GM18499 (cell line): ENCODE results near the gene ADGRG4.
"Not testable (repeated sequence)": the region's sequence is repeated elsewhere in the genome, so short reads cannot be mapped to it uniquely, and the experiment has no call there.

Experiments
- ATAC-seq: cut with Tn5 transposase; IDR thresholded peaks from one replicate; pipeline ENCODE4 v1.9.1; 2021; ENCODE audit warnings: moderate number of reproducible peaks; ENCODE audit not compliant: insufficient read depth, unreplicated experiment

ADGRG4 gene

DNA sequence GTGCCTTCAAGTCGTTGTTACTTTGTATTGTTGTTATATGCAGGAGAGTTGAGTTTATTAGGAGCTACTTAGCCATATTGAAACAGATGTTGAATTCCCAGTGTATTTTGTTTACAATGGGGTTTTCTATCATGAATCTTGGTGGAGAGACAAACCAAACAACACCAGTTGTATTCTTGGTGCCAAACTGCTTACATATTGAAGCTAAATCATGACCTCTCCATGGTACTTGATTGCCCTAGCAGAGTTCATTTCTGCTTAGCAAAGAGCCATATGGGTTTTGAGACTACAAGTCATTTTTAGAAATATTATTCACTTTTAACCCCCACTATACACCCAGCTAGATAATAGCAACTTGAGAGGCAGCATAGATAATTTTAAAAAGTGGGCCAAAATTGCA, 85.4 kb downstream of the ADGRG4 start:
- no peak for ATAC-seq

DNA sequence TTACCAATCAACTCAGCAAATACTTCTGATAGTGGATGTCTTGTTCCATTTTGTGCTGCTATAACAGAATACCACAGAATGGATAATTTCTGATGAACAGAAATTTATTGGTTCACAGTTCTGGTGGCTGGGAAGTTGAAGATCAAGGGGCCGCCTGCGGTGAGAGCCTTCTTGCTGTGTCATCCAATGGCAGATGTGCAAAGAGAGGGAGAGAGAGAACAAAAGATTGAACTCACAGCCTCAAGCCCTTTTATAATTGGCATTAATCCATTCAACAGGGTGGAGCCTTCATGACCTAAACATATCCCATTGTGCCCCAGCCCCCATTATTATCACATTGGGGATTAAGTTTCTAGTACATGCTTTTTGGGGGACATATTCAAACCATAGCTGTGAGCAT, 86.1 kb downstream of the ADGRG4 start:
- no peak for ATAC-seq

DNA sequence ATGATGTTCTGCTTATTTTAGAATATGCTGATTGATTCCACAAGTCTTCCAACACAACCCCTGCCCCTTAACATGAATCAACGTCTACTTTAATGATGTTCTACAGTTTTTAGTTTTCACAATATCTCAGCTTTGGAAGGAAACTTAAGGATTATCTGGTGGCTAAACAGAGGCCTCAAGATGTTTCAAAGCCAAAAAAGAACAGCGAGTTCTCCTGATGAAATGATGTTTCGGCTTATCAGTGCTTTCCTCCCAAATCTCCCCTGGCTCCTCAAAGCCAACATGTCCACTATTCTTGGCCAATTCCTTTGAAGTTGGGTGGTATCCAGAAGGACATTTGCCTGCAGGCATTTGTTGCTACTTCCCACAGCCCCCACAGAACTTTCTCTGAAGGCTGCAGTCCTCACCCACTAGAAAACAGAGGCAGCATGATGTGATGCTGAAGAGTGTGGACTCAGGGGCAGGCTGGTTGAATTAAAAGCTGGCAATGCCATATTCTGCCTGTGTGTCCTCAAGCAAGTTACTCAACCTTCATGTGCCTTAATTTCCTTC, 87.3 kb downstream of the ADGRG4 start:
- no peak for ATAC-seq

DNA sequence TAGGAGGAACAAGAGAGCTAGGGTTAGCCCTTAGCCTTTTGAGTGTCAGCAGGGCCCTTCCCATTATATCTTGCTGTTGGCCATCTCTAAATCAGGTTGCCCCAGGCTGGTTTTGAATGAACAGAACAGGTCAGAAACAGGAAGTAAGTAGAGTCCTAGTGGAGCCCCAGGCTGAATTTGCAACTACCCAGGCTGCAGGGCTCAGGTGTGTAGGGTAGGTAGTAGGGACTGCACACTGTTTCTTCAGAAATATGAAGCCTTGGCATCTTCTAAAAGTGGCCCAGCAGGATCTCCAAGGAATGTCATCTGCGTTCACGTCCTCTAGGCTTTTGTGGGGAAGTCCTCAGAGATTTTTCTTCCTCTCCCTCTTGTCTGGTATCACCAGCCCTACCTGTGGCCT, 90.2 kb downstream of the ADGRG4 start:
- ATAC-seq: no peak

- ATAC-seq: no peak
Measured at GRCh38 chrX:136395271-136395670, 94.5 kb downstream of the ADGRG4 start.

DNA sequence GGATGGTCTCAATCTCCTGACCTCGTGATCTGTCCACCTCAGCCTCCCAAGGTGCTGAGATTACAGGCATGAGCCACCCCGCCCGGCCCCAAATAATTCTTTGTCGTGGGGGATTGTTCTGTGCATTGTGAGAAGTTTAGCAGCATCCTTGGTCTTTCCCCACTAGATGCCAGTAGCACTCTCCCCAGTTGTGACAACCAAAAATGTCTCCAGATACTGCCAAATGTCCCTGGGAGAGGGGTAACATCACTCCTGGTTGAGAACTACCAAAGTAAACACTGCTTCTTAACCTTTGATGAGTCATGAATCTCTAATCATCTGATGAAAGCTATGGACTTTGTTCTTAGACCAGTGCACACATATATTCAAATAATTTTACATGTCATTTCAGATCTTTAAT, 96.2 kb downstream of the ADGRG4 start:
- no peak for ATAC-seq

GRCh38 chrX:136405126-136405525, 104.4 kb downstream of the ADGRG4 start:
- no peak for ATAC-seq

GRCh38 chrX:136417806-136418205, 117.0 kb downstream of the ADGRG4 start:
- ATAC-seq: no peak

GRCh38 chrX:136421338-136421737, 120.6 kb downstream of the ADGRG4 start:
- ATAC-seq: no peak

GRCh38 chrX:136423724-136424123, 123.0 kb downstream of the ADGRG4 start:
- ATAC-seq: no peak

DNA sequence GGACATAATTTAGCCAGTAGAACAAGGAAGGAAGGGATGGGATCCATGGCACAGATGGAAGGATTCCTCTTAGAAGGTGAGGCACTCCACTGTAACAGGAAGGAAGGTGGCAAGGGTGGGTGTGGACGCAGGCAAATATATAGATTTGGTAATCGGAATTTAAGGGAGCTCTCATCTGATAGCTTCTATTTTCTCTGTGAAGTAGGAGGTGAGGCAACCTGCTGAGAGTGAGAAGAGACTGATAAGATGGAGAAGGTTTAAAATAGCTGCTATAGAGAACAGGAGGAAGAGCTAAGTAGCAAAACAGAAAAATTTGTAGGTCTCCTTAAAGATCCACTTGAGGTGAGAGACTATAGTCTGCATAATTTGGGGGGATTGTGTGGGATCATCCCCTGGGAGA, 125.2 kb downstream of the ADGRG4 start:
- ATAC-seq: no peak

- ATAC-seq: no peak
Measured at GRCh38 chrX:136431625-136432024, 130.9 kb downstream of the ADGRG4 start.

DNA sequence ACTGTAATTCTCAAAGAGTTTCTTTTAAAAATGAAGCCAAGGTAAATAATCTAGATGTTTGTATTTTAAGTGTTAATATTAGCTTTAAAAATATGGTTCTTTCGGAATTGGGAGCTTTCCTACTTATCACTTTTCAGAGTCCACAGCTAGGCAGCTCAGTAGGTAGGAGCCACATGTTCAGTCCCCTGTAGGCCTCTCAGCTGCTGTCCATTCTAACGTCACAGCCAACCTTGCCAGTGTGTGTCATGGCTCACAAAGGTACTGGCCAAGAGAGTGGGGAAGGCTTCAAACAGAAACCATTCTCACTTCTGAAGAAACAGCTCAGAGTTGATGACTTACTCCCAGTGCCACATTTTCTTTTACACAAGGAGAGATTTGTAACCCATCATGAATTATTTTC, 137.0 kb downstream of the ADGRG4 start:
- no peak for ATAC-seq

DNA sequence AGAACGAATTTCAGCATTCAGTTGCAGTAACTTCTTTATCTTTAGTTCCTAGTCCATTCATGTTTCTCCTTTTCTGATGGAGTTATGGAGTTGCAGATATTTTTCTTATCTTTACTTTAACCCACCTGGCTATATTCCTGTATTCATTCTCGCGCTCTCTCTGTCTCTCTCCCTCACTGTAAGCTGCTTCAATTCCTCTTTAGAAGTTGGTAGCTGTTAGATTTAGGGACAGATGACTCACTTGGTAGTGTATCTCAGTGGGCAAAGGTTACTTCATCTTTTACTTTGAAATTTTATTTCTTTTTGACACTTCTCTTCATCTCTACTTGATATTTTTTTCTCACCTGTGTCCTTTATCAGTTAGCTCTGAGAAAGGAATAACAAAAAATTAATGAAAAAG, 137.4 kb downstream of the ADGRG4 start:
- no peak for ATAC-seq

- not testable (repeated sequence) for ATAC-seq
Measured at GRCh38 chrX:136445674-136446073, 144.9 kb downstream of the ADGRG4 start.

DNA sequence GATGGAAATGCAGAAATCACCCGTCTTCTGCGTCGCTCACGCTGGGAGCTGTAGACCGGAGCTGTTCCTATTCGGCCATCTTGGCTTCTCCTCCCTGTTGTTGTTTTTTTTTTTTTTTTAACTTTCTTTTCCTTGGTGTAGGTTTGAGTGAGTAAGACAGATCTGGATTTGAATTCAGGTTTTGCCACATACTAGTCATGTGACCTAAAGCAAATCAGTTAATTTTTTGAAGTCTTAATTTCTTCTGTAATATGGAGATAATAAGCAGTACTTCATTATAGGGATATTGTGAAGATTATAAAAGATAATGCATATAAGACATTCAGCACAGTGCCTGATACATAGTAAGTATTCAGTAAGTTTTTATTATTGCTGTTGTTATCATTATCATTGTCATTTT, 145.4 kb downstream of the ADGRG4 start:
- ATAC-seq: no peak

DNA sequence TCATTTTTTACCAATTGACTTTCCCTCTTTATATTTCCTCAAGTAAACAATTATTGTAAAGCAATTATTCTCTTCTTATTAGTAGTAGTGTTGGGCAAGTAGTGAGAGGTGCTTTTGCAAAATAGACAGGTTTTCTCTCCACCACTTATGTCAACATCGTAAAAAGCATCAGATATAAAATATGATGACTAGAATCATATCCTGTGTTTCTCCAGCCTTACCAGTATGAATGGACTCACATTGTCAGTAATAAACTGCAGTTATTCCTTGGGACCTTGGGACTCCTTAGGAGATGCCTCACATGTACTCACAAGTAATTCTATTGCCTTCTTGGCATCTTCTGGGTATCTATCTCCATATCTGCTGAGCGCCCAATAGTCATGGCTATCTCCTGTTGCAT, 146.5 kb downstream of the ADGRG4 start:
- ATAC-seq: no peak

DNA sequence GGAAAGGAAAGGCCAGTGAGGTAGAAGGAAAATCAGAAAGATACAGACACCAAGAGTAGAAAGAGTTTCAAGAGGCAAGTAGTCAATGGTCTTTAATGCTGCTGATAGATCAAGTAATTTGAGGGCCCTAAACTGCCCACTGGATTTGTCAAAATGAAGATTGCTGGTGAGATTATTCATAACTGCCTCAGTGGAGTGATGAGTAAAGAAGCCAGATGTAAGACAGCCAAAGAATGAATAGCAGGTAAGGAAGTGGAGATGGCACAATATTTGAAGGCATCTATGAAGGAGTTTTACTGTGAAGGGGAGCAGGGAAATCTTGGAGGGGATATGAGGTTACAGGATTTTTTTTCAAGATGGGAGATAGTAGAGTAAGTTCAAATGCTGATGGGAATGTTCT, 147.2 kb downstream of the ADGRG4 start:
- ATAC-seq: no peak

- no peak for ATAC-seq
Measured at GRCh38 chrX:136450050-136450830, 149.5 kb downstream of the ADGRG4 start.

DNA sequence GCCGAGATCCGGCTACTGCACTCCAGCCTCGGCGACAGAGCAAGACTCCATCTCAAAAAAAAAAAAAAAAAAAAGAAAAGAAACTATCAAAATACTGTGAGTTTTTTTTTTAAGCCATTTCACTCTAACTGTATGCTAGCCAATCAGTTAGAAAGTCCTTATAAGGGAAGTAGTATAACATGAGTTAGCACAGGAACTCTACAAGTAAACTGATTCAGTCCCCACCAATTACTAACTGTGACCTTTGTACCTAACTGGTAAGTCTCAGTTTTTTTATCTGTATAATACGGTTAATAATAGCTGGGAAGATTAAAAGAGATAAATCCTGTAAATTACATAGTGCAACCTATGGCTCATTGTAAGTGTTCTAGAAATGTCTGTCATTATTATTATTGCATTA, 151.9 kb downstream of the ADGRG4 start:
- ATAC-seq: no peak

GRCh38 chrX:136453114-136453513, 152.4 kb downstream of the ADGRG4 start:
- ATAC-seq: no peak

- ATAC-seq: no peak
Measured at GRCh38 chrX:136453771-136454170, 153.0 kb downstream of the ADGRG4 start.
